Measurements from ENCODE around the gene CLRN2. TPM values are rescaled to one million over a fixed set of nuclear protein-coding genes. Genes with fewer than 3 reads are reported as not detected.

The CLRN2 gene
- total RNA-seq, 1 experiment from 2014 or later, result not detected

DNA sequence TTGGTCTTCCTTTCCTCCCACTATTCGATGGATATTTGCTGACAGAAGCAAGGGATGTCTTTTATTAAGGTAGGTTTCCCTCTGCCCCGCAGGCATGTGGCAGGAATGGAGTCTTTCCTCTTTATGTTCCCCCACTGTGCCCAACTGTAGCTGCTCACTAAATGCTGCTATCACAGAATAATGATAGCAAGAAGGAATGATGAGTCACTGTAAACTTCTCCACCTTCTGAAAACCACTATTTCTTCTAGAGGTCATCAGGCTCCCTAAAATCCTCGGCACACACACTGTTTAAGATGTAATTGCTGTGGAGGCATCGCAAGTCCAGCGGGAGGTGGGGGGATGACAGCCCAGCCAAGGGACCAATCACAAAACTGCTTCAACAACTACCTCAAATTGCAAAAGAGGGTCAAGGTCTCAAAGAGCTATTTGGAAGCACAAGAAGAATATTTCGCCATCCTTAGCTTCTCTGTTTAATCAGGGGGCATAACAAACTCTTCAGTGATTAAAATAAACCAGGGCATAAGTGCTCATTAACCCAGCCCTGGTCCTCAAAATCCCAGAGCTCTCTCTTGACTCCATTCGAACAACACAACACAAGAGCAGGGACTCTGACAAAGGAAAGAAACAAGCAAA lies 17.0 kb upstream of the CLRN2 start:
- in situ Hi-C loops (cut with HindIII; ENCODE audit: low sequenced_read_pairs), result no loop called here
- DNase-seq (ENCODE audit: low spot score), result no peak

DNA sequence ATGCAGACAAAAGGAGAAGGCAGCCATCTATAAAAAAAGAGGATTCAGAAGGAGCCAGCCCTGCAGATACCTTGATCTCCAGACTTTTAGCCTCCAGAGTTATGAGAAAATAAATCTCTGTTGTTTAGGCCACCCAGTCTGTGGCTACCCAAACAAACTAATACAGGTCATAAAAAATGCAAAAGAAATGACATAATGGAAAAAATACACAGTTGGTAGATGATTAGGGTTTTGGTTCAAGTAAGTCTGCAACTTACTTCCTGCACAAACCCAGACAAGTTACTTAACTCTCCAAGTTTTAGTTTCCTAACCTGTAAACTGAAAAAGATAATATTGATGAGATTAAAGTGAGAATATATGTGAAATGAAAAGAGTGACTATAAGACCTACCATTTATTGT lies 14.4 kb upstream of the CLRN2 start:
- no peak for DNase-seq (ENCODE audit: low spot score)
- in situ Hi-C loops (cut with HindIII; ENCODE audit: low sequenced_read_pairs), result no loop called here

DNA sequence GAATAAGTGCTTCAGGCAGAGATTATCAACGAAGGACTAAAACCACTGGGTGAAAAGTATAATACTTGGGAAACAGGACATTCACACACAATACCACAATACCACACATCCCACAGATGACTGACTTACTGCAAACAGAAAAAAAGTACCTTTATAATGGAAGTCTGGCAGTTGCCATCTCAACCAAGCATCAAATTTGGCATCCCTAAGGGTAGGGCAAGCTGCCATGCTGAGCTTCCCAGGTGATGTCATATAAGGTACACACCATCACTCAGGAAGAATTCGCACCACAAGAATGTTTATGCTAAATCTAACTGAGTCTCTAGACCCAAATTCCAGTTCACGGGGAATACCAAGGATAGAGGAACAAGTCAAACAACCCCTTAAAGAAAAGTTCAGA lies 12.2 kb upstream of the CLRN2 start:
- in situ Hi-C loops (cut with HindIII; ENCODE audit: low sequenced_read_pairs), result no loop called here
- DNase-seq (ENCODE audit: low spot score), result peak; percentile 47

DNA sequence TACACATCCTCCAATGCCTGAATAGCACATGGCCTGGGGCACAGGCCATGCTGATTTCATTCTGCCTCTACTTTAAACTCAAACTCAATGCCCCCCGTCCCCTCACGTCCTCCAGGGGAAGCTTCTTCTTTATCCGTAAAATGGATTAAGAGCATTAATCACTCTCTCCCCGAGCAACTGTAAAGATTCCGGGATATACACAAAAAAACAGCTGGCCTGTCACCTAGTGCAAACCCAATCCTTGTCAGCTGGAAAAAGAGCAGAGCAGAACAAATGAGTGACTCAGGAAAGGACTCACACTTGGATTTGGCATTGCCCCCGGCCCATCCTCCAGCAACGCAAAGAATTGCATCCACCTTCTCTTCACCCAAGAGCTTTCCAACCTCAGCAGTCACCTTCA lies 10.9 kb upstream of the CLRN2 start:
- no peak for DNase-seq (ENCODE audit: low spot score)
- in situ Hi-C loops (cut with HindIII; ENCODE audit: low sequenced_read_pairs), result no loop called here

DNA sequence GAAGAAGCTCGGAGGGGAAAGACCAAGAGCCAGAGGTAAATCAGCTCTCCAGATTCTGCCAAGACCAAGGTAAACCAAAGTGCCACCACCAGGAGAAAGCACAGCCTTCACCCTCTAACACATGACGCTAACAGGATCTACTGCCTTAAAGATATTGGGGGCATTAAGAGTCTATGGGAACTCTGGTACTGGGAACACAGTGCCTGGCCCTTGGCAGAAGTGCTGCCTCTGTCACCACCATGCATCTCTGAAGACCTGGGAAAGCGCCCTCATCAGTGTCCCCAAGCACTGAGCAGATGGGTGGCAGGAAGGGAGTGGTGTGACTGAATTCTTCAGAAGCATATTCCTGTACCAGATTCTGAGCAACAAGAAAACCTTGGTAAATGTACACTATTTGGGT lies 4.4 kb upstream of the CLRN2 start:
- in situ Hi-C loops (cut with HindIII; ENCODE audit: low sequenced_read_pairs), result no loop called here
- peak; percentile 54 for DNase-seq (ENCODE audit: low spot score)

DNA sequence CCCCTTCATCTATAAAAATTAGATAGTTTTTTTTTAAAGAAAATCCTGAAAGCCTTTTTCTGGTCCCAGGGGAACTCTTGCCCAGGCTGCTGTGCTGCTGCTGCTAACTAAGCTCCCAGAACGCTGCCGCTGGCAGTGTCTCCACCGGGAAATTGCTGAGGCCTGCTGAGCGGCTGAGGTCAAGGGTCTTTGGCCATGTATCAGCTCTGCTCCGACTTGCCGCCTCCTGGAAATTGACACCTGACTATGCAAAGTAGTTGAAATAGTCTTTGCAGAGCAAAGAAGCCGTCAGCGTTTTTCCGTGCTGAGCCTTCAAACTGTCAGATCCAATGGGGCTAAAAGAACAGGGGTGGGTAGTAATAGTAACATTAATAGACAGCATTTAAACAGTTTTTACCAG lies 3.9 kb upstream of the CLRN2 start:
- DNase-seq (ENCODE audit: low spot score), result peak; percentile 39
- in situ Hi-C loops (cut with HindIII; ENCODE audit: low sequenced_read_pairs), result no loop called here

DNA sequence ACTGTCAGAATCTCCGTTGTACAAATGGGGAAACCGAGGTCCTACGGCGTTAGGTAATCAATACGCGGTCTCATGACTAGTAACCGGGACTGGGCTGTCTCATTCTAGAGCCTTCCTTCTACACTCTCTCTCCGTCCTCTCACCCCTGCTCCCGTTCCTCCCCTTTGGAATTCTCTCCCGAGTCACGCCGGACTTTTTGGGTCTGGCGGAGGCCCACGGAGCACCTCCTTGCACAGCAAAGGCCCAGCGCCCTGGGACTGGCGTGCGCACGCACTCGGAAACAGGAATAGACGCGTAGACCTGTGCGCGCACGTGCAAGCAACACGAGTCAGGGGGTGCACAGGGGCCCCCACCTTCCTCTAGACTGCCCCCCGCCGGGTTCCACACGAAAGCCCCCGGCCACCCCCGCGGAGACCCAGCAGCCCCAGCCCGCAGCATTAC lies 3.4 kb upstream of the CLRN2 start:
- in situ Hi-C loops (cut with HindIII; ENCODE audit: low sequenced_read_pairs), result no loop called here
- peak; percentile 70 for DNase-seq (ENCODE audit: low spot score)

DNA sequence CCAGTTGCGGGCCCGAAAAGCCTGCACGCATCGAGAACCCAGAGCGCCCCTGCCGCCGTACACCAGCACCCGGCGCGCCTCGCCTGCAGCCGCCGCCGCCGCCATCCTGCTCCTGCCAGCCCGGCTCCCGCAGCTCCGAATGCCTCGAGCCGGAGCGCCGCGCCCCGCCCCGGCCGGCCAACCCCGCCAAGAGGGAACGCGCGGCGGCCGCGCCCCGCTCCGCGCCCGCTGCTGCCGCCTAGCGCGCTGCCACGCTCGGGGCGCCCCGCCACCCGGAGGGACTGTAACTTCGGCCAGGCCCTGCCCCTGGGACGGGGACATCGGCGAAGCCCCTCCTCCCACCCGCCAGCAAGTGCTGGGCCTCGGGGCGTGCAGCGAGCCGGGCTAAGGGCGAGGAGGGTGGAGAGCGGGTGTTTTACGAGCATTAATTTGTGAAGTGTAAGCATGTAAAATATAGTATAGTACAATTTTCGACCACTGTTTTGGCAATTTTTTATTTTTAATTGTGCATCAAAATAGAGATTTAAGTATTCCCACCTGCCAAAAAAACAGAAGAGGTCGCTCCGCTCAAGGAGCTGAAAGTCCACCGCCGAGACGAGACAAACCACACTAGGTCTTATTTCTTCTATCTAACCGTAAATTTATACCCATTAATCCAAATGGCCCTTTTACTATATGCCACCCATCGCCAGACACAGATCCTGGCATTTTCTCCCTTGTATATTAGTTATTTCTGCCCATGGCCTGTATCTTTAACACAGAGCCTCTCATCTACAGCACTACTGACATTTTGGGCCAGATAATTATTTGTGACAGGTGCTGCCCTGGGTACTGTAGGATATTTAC lies 2.8 kb upstream of the CLRN2 start, which contains the start of gene QDPR:
TSS of gene QDPR (minus strand) at position 141 of the 846 bp plus-strand sequence. CDS start at position 105, 36 bp downstream.
- in situ Hi-C loops (cut with HindIII; ENCODE audit: low sequenced_read_pairs), result no loop called here
- DNase-seq (ENCODE audit: low spot score), result peak; percentile 72

DNA sequence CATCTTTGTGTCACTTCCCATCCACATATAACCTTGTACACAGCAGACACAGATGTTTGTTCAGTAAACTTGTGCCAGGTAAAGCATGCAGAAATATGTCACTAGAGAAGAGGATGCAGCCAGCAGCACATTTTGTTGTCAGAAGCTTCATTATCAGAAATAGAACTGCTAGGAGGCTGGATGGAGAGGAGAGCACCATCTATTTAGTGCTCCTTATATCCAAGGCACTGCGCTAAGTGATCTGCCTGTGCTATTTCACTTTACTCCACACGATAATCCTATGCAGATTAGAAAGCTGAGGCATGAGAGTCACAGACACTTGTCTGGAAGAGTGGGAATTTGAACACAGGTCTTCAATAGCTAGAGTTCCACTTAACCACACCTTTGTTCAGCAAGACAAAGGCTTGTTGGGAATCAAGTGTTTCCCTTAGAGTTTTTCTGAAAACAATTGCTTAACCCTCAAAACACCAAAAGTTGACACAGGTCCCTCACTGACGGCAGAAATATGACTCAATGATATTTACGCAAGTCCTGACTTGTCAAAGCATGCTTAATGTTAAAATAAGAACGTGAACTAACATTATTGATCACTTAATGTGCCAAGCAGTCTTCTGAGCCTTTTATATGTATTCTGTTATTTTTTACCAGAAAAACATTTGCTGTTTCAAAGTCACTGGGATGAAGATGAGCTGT lies 1.8 kb upstream of the CLRN2 start:
- in situ Hi-C loops (cut with HindIII; ENCODE audit: low sequenced_read_pairs), result no loop called here
- peak; percentile 49 for DNase-seq (ENCODE audit: low spot score)

DNA sequence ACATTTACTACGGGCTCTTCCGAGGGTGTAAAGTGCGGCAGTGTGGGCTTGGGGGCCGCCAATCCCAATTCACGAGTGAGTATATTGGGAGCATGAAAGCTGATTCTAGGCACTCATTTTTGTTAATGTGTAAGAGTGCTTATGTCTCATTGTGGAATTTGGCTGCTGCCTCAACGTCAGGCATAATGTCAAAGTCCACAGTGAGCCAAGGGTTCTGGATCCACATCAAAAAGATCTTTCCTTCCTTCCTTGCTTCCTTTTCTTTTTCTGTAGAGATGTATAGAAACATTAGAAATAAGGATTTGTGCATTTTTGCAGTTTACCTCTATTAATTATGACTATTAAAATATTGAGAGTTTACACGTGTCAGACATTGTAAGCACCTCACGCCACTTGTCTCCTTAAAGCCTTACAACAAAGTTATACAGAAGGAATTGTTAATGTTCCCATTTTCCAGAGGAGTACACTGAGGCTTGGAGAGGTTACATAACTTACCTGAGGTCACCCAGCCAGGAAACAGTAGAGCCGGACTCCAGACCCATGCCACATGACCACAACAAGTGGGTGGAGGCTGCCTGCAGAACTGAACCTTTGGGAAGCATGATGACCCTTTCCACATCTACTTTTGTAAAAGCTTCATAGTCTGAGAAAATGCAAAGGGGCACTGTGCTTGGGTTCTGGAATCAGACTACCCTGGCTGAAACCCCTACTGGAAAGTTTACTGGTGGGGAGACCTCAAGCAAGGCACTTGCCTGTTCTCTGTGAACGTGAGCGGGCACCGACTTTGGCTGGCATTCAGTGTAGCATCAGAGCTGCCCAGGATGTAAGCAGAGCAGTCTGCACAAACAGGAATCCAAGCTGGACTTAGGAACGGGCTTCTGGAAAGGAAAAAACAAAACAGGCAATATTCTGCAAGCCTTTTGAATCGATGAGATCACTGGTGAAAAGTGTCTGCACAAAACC lies 761 bp downstream of the CLRN2 start:
- in situ Hi-C loops (cut with HindIII; ENCODE audit: low sequenced_read_pairs), result no loop called here
- DNase-seq (ENCODE audit: low spot score), result peak; percentile 69

DNA sequence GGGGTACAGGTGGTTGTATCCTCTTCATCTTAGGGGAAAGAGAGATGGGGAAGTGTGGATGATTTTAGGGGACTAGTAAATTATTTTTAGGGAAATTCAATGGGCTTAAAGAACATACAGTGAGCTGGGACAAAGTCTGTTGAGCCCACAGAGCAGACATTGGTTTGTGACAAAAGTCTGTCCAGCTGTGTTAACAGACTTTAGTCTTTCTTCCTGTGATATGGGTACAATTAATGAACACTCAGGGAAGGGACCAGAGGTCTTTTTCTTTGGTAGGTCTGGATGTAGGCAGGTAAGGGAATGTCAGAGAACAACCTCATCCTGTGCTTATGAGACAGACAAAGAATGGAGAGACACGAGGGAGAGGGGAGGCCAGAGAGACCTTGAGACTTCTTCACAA lies 2.0 kb downstream of the CLRN2 start:
- DNase-seq (ENCODE audit: low spot score), result no peak
- in situ Hi-C loops (cut with HindIII; ENCODE audit: low sequenced_read_pairs), result no loop called here

DNA sequence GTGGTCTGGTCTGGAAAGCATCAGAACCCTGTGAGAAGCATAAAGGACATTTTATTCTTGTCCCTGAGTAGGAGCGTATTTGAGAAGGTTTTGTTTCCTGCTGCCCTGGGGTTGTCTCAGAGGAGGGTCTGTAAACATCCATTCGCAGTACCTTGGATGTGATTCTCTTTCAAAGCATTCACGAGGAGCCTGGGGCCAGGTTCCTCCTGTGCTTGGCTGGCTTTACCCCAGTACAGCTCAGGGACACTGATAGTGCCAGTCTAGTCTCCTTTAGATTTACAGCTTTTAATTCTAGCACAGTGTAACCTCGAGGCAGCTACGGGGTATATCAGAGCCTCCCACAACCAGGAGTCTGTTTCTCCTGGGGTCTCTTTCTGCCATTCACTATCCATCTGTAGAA lies 2.7 kb downstream of the CLRN2 start:
- peak; percentile 43 for DNase-seq (ENCODE audit: low spot score)
- in situ Hi-C loops (cut with HindIII; ENCODE audit: low sequenced_read_pairs), result no loop called here

DNA sequence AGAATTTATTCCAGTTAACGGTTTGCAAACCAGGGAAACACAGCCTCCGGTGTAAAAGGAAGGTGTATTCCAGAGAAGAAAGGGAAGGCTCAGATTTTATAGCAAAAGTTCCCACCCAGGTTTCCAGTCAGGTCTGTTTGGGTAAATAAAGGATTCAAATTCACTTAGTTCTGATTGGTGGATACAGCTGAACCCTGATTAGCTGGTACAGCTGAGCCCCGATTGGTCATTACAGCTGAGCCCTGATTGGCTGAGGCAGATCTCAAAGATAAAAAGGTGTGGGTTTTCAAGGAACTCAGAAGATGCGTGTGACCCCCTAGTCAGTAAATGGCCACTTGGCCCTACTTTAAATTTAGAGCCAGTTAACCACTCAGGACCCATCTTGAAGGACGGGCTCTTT lies 6.6 kb downstream of the CLRN2 start:
- in situ Hi-C loops (cut with HindIII; ENCODE audit: low sequenced_read_pairs), result no loop called here
- no peak for DNase-seq (ENCODE audit: low spot score)

DNA sequence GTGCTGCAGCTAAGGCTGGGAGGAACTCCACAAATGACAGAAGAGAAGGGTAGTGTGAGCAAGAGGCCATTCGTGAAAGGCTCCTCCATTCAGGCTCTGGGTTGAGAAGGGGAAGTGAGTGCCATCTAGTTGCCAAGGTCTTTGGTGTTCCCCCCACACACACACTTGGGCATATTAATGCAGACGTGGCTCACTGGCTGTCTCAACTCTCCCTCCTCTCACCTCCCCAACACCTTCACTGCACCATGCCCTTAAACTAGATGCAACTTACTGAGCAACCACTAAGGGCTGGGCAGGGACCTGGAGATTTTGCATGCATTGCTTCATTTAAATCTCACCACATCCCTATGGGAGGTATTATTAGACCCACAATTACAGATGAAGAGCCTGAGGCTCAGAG lies 8.7 kb downstream of the CLRN2 start:
- in situ Hi-C loops (cut with HindIII; ENCODE audit: low sequenced_read_pairs), result no loop called here
- no peak for DNase-seq (ENCODE audit: low spot score)

DNA sequence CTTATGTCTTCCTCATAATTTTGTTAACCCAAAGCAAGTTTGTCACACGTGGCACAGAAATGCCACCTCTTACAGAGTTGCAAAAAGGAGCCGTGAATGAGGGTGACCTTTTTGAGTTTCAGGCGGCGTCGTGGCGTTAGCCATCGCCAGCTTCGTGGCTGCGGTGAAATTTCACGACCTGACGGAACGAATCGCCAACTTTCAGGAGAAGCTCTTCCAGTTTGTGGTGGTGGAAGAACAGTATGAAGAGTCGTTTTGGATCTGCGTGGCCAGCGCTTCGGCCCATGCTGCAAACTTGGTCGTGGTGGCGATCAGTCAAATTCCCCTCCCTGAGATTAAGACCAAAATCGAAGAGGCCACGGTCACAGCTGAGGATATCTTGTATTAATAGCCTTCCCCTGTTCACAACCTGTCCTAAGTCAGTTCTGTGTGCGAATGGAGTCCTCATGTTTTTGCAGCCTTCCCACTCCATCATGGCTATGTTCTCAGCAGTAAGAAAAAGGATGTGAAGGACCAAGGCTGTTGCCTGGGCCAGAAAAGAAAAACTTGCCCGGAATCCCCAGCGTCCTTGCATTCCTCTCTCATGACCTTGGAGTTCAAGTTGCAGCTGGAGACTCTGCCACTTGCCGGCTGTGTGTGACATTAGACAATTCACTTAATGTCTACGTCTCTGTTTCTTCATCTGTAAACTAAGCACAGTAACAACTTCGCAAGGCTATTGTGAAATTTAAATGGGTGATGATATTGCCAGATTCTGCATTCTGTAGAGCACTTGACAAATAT lies 11.9 kb downstream of the CLRN2 start:
- DNase-seq (ENCODE audit: low spot score), result no peak
- in situ Hi-C loops (cut with HindIII; ENCODE audit: low sequenced_read_pairs), result no loop called here

DNA sequence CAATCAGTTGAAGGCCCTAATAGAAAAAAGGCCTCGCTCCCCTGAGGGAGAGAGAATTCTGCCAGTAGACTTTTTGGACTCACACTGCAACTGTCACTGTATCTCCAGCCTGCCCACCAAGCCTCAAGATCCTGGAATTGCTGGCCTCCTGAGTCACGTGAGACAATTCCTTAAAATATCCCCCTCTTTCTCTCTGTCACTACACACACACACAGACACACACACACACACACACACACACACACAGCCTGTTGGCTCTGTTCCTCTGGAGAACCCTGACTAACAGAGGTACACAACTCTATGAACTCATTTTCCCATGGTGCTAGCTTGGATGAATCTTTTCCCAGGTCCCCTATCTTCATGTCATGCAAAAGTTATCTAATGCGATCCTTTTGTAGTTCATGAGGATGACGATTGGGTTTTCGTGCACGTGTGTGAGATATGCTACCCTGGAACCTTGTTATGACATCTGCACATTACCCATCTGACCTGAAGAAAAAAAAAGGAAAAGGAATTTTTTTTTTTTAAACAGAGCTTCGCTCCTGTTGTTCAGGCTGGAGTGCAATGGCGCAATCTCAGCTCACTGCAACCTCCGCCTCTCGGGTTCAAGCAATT lies 13.7 kb downstream of the CLRN2 start:
- in situ Hi-C loops (cut with HindIII; ENCODE audit: low sequenced_read_pairs), result no loop called here
- no peak for DNase-seq (ENCODE audit: low spot score)

DNA sequence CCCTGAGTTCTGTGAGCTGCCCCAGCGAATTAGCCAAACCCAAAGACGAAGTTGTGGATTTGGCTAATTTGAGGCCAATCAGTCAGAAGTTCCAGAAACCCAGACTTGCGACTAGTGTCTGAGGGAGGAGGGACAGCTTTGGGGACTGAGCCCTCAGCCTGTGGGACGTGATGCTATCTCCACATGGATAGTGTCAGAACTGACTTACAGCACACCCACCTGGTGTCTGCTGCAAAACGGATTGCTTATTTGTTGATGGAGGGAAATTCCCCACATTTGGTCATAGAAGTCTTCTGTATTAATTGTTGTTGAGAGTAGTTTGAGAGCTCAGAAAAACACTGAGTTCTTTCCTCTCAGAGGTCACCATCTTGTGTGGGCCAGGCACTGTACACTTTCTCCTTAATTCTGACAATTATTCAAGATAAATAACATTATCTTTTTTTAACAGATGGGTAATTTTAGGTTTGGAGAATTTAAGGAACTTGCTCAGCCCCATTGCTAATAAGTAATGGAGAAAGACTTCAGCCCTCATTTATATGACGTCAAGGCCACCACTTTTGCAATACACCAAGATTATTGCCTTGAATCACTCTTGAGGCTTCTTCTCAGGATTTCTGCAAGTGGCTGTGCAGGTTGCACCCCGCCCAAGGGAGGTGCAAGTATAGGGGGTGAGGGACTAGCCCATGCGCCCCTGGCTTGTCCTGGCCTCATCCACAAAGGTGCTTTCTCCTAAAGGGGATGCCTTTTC lies 16.7 kb downstream of the CLRN2 start:
- in situ Hi-C loops (cut with HindIII; ENCODE audit: low sequenced_read_pairs), result no loop called here
- DNase-seq (ENCODE audit: low spot score), result no peak
